Activated CD8-positive, alpha-beta T cell treated with anti-CD3 and anti-CD28 coated beads for 36 hours (primary cell): ENCODE data around the gene PLPPR4. TPM values are rescaled to one million over a fixed set of nuclear protein-coding genes. Genes with fewer than 3 reads are reported as not detected.

ENCODE experiments used
- ATAC-seq: fragments of 200-7000 bp; cut with Tn5 transposase; one replicate; pipeline ENCODE4 v1.10.0; 2021; ENCODE audit warnings: mild to moderate bottlenecking, moderate library complexity
- CTCF ChIA-PET: fragments of 350-600 bp; sonication (Branson Sonifier 250); formaldehyde crosslinking; loops from one replicate; lab custom pipeline; 2021; ENCODE audit warnings: antibody characterized with exemption; lab: Charles Lee
- POLR2A ChIA-PET: fragments of 350-600 bp; sonication (Branson Sonifier 250); formaldehyde crosslinking; loops from one replicate; lab custom pipeline; 2021; ENCODE audit warnings: antibody characterized with exemption; lab: Charles Lee
- DNase-seq: peaks from one replicate; pipeline ENCODE4 v3.0.0-alpha.2; 2020
- H3K27ac Mint-ChIP-seq: one replicate; pipeline ENCODE4 v1.8.0; 2021; ENCODE audit warnings: mild to moderate bottlenecking, mixed read lengths
- H3K27me3 Mint-ChIP-seq: one replicate; pipeline ENCODE4 v1.8.0; 2021; ENCODE audit warnings: mixed read lengths
- H3K36me3 Mint-ChIP-seq: one replicate; pipeline ENCODE4 v1.8.0; 2021; ENCODE audit warnings: low read depth, mixed read lengths
- H3K4me1 Mint-ChIP-seq: one replicate; pipeline ENCODE4 v1.8.0; 2021; ENCODE audit warnings: low read depth, mixed read lengths
- H3K4me3 Mint-ChIP-seq: one replicate; pipeline ENCODE4 v1.8.0; 2021; ENCODE audit warnings: mild to moderate bottlenecking, moderate library complexity, mixed read lengths
- H3K9me3 Mint-ChIP-seq: one replicate; pipeline ENCODE4 v1.8.0; 2021; ENCODE audit warnings: mixed read lengths
- CTCF ChIP-seq: fragments of 200-600 bp; IDR thresholded peaks from one replicate; pipeline ENCODE4 v1.8.0; 2022; ENCODE audit warnings: antibody characterized with exemption, mild to moderate bottlenecking
- intact Hi-C: fragments of 100-400 bp; cut with micrococcal nuclease; formaldehyde crosslinking; loops from one replicate; pipeline ENCODE4 v1.10.0; 2022
- total RNA-seq, 2 experiments: library from RNA; stranded (reverse); gene quantifications; one replicate each; pipeline ENCODE4 v1.2.3, GENCODE V29; 2021

PLPPR4 gene
- total RNA-seq, 2 experiments from 2014 or later, result not detected

- no peaks in the 10 kb centered on the region for H3K36me3 Mint-ChIP-seq
- no peaks in the 10 kb centered on the region for H3K9me3 Mint-ChIP-seq
- no peak for DNase-seq
- no peak for ATAC-seq
- H3K4me3 Mint-ChIP-seq, result no peak overlapping the region
- intact Hi-C loops, result no loop called here
- no peaks in the 10 kb centered on the region for H3K4me1 Mint-ChIP-seq
- CTCF ChIA-PET, result no interaction called here
- H3K27me3 Mint-ChIP-seq, result no peaks in the 10 kb centered on the region
- H3K27ac Mint-ChIP-seq, result no peak overlapping the region
- TF ChIP-seq CTCF, result no peak
- POLR2A ChIA-PET, result no interaction called here
Observed at GRCh38 chr1:99331083-99331482, 66.8 kb downstream of the PLPPR4 start.

GRCh38 chr1:99331636-99332035 lies 67.3 kb downstream of the PLPPR4 start:
- Mint-ChIP-seq H3K4me3 (no peak overlapping the region), H3K27me3 (no peaks in the 10 kb centered on the region), H3K9me3 (no peaks in the 10 kb centered on the region), H3K36me3 (no peaks in the 10 kb centered on the region), H3K4me1 (no peaks in the 10 kb centered on the region), H3K27ac (no peak overlapping the region)
- ATAC-seq, result no peak
- intact Hi-C loops, result no loop called here
- no peak for TF ChIP-seq CTCF
- CTCF ChIA-PET, result no interaction called here
- no peak for DNase-seq
- POLR2A ChIA-PET, result no interaction called here

GRCh38 chr1:99332561-99332960 lies 68.3 kb downstream of the PLPPR4 start:
- intact Hi-C loops, result no loop called here
- ATAC-seq (no peak), DNase-seq (no peak)
- CTCF ChIA-PET, result no interaction called here
- Mint-ChIP-seq H3K27ac (no peak overlapping the region), H3K9me3 (no peaks in the 10 kb centered on the region), H3K4me3 (no peak overlapping the region), H3K27me3 (no peaks in the 10 kb centered on the region), H3K36me3 (no peaks in the 10 kb centered on the region), H3K4me1 (no peaks in the 10 kb centered on the region)
- POLR2A ChIA-PET, result no interaction called here
- no peak for TF ChIP-seq CTCF

GRCh38 chr1:99334991-99335390 lies 70.7 kb downstream of the PLPPR4 start:
- ChIA-PET CTCF (interaction anchor here (1.4 kb wide), 1 partner anchor 10 kb away, joined by 4 read pairs; no protein-coding TSS in a partner anchor), POLR2A (no interaction called here)
- Mint-ChIP-seq H3K4me1 (no peaks in the 10 kb centered on the region), H3K4me3 (no peak overlapping the region), H3K9me3 (no peaks in the 10 kb centered on the region), H3K27ac (no peak overlapping the region), H3K36me3 (no peaks in the 10 kb centered on the region), H3K27me3 (no peaks in the 10 kb centered on the region)
- intact Hi-C loops, result no loop called here
- DNase-seq (no peak), ATAC-seq (no peak)
- no peak for TF ChIP-seq CTCF

GRCh38 chr1:99347041-99347684 lies 82.9 kb downstream of the PLPPR4 start:
- Mint-ChIP-seq H3K4me1 (no peaks in the 10 kb centered on the region), H3K9me3 (peaks cover under 1% of the 10 kb centered on the region), H3K27ac (no peak overlapping the region), H3K27me3 (no peaks in the 10 kb centered on the region), H3K36me3 (no peaks in the 10 kb centered on the region), H3K4me3 (no peak overlapping the region)
- ChIA-PET CTCF (no interaction called here), POLR2A (no interaction called here)
- DNase-seq, result no peak
- no peak for TF ChIP-seq CTCF
- ATAC-seq, result no peak
- intact Hi-C loops, result no loop called here
